NCI-H524 treated with DMSO at 0.1 percent for 48 hours (cell line): ENCODE results near the gene MMAA.
"Not testable (repeated sequence)": the region's sequence is repeated elsewhere in the genome, so short reads cannot be mapped to it uniquely, and the experiment has no call there.

Source experiments
- DNase-seq: peaks from one replicate; lab custom pipeline; 2025; lab: John Stamatoyannopoulos, UW

The MMAA gene

DNA sequence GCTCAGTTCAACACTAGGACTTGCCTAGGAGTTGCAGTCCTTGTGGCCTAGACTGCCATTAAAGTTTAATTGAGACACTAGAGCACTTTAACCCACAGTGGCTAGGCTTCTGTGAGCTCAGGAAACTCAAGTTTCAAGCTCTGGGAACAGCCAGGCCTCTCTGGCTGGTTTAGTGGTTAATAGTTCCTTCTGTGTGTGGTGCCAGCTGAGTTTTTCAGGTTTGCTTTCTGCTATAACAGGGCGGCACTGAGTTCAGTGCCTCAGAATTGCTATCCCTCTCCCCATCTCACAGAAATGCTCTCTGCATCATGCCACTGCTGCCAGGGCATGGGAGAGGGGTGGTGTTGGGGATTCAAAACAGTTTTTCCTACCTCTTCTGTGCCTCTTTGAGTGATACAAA is 15.9 kb downstream of the MMAA start:
- DNase-seq: no peak

- no peak for DNase-seq
Observed at GRCh38 chr4:145635630-145636029, 16.4 kb downstream of the MMAA start.

- no peak for DNase-seq
Observed at GRCh38 chr4:145639186-145639698, 20.1 kb downstream of the MMAA start.

DNA sequence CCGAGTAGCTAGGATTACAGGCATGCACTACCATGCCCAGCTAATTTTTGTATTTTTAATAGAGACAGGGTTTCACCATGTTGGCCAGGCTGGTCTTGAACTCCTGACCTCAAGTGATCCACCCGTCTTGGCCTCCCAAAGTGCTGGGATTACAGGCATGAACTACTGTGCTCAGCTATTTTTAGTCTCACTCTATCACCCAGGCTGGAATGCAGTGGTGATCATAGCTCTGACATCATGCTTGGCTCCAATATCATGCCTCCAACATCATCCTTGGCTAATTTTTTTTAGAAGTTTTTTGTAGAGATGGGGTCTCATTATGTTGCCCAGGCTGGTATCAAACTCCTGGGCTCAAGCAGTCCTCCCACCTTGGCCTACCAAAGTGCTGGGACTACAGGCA is 21.1 kb downstream of the MMAA start:
- DNase-seq: not testable (repeated sequence)

- no peak for DNase-seq
Observed at GRCh38 chr4:145643295-145643694, 24.1 kb downstream of the MMAA start.

- DNase-seq: no peak
Observed at GRCh38 chr4:145644699-145645098, 25.5 kb downstream of the MMAA start.

- no peak for DNase-seq
Observed at GRCh38 chr4:145656156-145656555, 37.0 kb downstream of the MMAA start.

GRCh38 chr4:145660064-145660463 is 40.9 kb downstream of the MMAA start:
- no peak for DNase-seq

DNA sequence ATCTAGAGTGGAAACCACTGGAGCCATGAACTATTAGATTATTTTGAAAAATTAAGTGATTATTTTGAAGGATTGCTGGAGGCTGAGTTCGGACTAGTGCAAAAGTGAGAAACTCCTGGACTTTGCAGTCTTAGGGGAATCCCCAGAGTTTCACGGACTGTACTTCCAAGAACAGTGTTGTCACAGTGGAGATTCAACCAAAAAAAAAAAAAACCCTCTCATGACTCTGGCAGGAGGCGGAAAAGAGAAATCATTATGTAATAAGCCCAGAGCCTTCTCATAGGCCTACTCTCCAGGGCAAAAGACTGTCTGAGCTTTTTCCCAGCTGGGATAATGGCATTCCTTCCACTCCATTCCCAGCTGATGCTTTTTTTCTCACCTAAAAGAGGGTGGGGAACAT is 44.0 kb downstream of the MMAA start:
- no peak for DNase-seq

DNA sequence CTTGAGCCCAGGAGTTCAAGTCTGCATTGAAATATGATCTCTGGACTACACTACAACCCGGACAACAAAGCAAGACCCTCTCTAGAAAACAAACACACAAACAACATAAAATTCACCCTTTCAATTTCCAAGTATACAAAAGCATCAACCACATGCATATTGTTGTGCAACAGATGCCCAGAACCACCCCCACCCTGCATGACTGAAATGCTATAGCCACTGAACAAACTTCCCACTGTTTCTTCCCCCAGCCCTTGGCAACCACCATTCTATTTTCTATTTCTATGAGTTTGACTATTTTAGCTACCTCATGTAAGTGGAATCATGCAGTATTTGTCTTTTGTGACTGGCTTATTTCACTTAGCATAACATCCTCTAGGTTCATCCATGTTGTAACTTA is 46.6 kb downstream of the MMAA start:
- DNase-seq: no peak

- no peak for DNase-seq
Observed at GRCh38 chr4:145670422-145670821, 51.2 kb downstream of the MMAA start.

DNA sequence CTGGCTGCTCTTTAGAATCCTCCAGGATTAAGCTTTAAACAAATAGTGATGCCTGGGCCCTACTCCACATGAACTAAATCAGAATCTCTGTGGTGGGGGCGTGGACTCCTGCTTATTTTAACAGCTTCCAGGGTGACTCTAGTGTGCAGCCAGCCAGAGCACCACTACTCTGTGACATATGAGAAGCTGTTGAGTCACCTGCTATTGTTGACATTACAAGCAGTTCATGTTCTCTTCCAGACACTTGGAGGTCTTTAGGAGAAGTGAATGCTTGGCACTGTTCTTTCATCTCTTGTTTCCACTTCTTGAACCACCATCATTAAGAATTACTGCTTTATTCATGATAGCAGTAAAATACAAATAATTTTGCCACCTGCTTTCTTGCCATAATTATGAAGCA is 60.3 kb downstream of the MMAA start:
- no peak for DNase-seq

- DNase-seq: no peak
Observed at GRCh38 chr4:145679991-145680455, 60.8 kb downstream of the MMAA start, which contains the start of gene C4orf51. Gene C4orf51 (plus strand): TSS chr4:145680146. CDS start chr4:145680204, 58 bp downstream.

DNA sequence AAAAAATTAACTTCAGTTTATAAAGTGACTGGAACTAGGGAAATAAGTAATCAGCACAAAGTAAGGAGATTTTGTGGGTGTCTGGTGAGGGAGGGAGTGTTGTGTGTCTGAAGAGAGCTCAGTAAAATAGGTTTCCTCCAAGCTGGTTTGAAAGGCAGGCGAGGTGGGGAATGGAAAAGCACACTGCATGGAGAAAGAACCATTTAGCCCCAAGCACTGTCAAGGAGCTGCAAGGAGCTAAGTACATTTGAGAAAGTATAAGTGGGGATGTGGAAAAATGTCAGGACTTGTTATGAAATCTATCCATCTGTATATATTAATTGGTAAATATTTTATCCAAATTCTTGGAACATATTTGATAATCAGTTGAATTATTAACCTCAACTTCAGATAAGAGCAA is 61.7 kb downstream of the MMAA start:
- DNase-seq: no peak

- no peak for DNase-seq
Observed at GRCh38 chr4:145681518-145681917, 62.3 kb downstream of the MMAA start.

- no peak for DNase-seq
Observed at GRCh38 chr4:145681956-145682355, 62.8 kb downstream of the MMAA start.

GRCh38 chr4:145686991-145687390 is 67.8 kb downstream of the MMAA start:
- DNase-seq: no peak

DNA sequence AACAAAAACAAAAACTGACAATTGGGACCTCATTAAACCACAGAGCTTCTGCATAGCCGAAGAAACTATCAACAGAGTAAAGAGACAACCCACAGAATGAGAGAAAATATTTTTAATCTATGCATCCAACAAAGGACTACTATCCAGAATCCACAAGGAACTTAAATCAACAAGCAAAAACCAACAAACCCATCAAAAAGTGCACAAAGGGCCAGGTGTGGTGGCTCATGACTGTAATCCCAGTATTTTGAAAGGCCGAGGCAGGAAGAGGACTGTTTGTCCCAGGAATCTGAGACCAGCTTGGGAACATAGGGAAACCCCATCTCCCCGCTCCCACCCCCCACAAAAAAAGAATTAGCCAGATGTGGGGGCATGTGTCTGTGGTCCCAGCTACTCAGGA is 71.4 kb downstream of the MMAA start:
- DNase-seq: no peak

GRCh38 chr4:145691416-145691815 is 72.2 kb downstream of the MMAA start:
- not testable (repeated sequence) for DNase-seq

- DNase-seq: no peak
Observed at GRCh38 chr4:145694929-145695328, 75.7 kb downstream of the MMAA start.

DNA sequence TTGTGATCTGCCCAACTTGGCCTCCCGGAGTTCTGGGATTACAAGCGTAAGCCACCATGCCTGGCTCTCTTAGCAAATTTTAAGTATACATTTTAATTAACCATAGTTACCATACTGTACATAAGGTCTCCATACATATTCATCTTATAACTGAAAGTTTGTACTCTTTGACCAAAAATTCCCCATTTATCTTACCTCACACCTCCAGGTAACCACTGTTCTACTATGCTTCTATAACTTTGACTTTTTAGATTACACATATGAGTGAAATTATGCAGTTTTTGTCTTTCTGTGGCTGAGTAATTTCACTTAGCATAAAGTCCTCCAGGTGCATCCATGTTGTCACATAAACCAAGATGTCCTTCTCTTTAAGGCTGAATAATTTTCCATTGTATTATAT is 78.1 kb downstream of the MMAA start:
- DNase-seq: no peak

GRCh38 chr4:145698507-145698906 is 79.3 kb downstream of the MMAA start:
- DNase-seq: no peak

GRCh38 chr4:145703850-145704497 is 84.8 kb downstream of the MMAA start:
- DNase-seq: no peak

GRCh38 chr4:145709336-145709735 is 90.2 kb downstream of the MMAA start:
- DNase-seq: no peak
